Measurements from ENCODE around the gene ETV6.

DNA sequence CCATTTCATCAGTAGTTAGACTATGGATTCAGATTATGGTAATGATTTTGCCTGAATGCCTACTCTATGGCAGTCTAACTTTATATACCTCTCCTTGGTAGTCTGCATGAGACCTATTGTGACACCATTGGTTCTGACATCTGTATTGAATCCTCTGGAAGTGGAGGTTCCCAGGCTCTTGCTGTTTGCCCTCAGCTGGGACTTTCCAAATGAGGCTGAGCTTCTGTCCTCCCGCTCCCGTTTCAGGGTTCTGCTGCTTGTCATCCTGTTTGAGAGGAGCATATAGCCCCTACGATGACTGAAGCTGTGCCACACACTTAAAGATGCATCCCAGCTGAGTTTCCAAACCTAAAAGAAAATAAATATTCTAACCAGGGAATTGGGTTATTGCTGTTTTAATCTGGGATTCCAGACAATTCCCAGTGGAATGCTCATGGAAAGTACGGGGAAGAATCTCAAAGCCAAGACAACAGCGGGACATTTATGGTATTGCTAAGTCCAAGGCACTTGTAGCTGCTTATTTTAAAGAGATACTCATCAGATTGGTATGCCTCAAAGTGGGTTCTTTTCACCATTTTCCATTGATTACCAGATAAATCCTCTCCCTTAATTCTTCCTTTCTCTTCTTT lies 105.9 kb downstream of the ETV6 start:
- TF ChIP-seq CTCF (IDR thresholded peaks at IDR 0.05) (no peak), POLR2A (IDR thresholded peaks at IDR 0.05) (no peak)

Data from uterus (tissue), 2 donors.